Measurements from ENCODE around the gene ABHD1. TPM values are rescaled to one million over a fixed set of nuclear protein-coding genes. Genes with fewer than 3 reads are reported as not detected.

ABHD1 gene
- total RNA-seq, 1 experiment from 2014 or later: 0.18 TPM

DNA sequence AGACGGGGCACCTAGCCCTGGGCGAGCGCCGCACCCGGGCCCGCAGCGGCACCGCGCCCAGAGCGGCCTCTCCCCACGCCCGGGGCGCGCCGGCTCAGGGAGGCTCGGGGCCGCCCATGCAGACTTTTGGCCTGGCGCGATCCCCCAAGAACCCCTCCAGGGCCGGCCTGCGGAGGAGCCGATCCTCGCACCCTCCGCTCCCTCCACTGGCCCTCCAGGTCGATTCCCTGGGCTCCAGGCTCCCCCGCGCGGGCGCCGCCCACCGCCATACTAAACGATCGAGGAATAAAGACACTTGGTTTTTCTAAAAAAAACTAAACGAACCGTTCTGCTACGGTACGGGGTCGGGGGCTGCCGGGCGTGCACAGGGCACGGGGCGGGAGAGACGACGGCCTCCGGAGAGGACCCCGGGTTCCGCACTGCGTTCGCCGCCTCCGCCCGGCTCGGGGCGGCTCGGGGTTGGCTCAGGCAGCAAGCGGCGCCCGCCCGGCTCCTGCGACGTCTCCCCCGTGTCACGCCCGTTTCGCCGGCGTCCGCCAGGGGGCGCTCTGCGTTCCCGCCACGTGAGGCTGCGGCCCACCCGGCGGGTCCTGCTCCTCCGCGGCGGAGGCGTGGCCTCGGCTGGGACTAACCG, 37.4 kb upstream of the ABHD1 start:
- H3K27ac Mint-ChIP-seq (ENCODE audit: unreplicated experiment): peak overlapping the region; percentile 66
- TF ChIP-seq, protein P1, sequence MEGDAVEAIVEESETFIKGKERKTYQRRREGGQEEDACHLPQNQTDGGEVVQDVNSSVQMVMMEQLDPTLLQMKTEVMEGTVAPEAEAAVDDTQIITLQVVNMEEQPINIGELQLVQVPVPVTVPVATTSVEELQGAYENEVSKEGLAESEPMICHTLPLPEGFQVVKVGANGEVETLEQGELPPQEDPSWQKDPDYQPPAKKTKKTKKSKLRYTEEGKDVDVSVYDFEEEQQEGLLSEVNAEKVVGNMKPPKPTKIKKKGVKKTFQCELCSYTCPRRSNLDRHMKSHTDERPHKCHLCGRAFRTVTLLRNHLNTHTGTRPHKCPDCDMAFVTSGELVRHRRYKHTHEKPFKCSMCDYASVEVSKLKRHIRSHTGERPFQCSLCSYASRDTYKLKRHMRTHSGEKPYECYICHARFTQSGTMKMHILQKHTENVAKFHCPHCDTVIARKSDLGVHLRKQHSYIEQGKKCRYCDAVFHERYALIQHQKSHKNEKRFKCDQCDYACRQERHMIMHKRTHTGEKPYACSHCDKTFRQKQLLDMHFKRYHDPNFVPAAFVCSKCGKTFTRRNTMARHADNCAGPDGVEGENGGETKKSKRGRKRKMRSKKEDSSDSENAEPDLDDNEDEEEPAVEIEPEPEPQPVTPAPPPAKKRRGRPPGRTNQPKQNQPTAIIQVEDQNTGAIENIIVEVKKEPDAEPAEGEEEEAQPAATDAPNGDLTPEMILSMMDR (IDR thresholded peaks at IDR 0.05; ENCODE audit: insufficient read depth in 1 of 2, low read depth in 1 of 2, low read length in 1 of 2, severe bottlenecking in 1 of 2, unreplicated experiment in 1 of 2): peak; percentile 74 to 88
- Histone ChIP-seq H3K9me3 (no peaks in the 10 kb centered on the region), H3K4me1 (peaks cover 7% of the 10 kb centered on the region), H3K4me3 (ENCODE audit: low read depth, low read length) (peak overlapping the region; percentile 86), H3K36me3 (ENCODE audit: control insufficient read depth, insufficient read depth, low read length) (no peaks in the 10 kb centered on the region), H3K27me3 (replicated peaks; ENCODE audit: control insufficient read depth, insufficient read depth, low read length) (no peaks in the 10 kb centered on the region)
- no peaks in the 10 kb centered on the region for H3K27me3 Mint-ChIP-seq (ENCODE audit: insufficient read depth, unreplicated experiment)
- peaks cover 3% of the 10 kb centered on the region for H3K36me3 Mint-ChIP-seq (ENCODE audit: insufficient read depth, unreplicated experiment)
- ChIA-PET CTCF (interaction anchor here (0.8 to 2.5 kb wide), 8 partner anchors 11 to 206 kb away, joined by 3 to 11 read pairs (median 4); partner anchors contain the start of genes ABHD1 and AGBL5), POLR2A (interaction anchor here (1.0 to 1.3 kb wide), 2 partner anchors 15 to 131 kb away, joined by 3 to 5 read pairs; partner anchors contain the start of genes CAD and OST4)
- peak overlapping the region; percentile 89 for H3K4me3 Mint-ChIP-seq (ENCODE audit: unreplicated experiment)
- intact Hi-C loops (cut with micrococcal nuclease; ENCODE audit: unreplicated experiment): loop anchor here (1.0 kb wide), 2 partner anchors 15 to 36 kb away; partner anchors contain the start of gene OST4
- peaks cover 14% of the 10 kb centered on the region for H3K4me1 Mint-ChIP-seq (ENCODE audit: low read depth, unreplicated experiment)
- H3K9me3 Mint-ChIP-seq (ENCODE audit: unreplicated experiment): no peaks in the 10 kb centered on the region
- no TSS peak for BruUV-seq (replicated peaks)
- DNase-seq: peak; percentile 94 to 99

DNA sequence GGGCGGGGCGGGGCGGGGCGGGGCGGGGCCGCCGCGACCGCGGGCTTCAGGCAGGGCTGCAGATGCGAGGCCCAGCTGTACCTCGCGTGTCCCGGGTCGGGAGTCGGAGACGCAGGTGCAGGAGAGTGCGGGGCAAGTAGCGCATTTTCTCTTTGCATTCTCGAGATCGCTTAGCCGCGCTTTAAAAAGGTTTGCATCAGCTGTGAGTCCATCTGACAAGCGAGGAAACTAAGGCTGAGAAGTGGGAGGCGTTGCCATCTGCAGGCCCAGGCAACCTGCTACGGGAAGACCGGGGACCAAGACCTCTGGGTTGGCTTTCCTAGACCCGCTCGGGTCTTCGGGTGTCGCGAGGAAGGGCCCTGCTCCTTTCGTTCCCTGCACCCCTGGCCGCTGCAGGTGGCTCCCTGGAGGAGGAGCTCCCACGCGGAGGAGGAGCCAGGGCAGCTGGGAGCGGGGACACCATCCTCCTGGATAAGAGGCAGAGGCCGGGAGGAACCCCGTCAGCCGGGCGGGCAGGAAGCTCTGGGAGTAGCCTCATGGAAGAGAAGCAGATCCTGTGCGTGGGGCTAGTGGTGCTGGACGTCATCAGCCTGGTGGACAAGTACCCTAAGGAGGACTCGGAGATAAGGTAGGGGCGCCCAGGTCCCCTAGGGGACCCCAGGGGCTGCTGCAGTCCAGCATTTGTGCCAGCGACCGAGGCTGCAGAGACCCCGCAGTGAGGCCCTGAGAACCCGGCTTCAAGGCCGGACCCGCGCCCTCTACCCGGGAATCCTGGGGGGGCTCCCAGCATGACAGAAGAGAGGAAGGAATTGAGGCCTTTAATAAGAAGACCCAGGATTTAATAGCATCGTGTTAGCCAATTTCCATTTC, 36.7 kb upstream of the ABHD1 start, which contains the start of gene KHK:
KHK (plus strand) TSS at position 49 of the 870 bp plus-strand sequence; CDS start at position 537, 488 bp downstream.
- H3K9me3 Mint-ChIP-seq (ENCODE audit: unreplicated experiment): no peaks in the 10 kb centered on the region
- H3K4me1 ChIP-seq: peaks cover under 1% of the 10 kb centered on the region; the same call in 1 of the 2 replicates
- no peaks in the 10 kb centered on the region for H3K36me3 Mint-ChIP-seq (ENCODE audit: insufficient read depth, unreplicated experiment)
- intact Hi-C loops (cut with micrococcal nuclease; ENCODE audit: unreplicated experiment): loop anchor here (1.0 kb wide), 2 partner anchors 16 to 37 kb away; partner anchors contain the start of gene OST4
- H3K36me3 ChIP-seq (ENCODE audit: control insufficient read depth, insufficient read depth, low read length): no peaks in the 10 kb centered on the region
- no peaks in the 10 kb centered on the region for H3K9me3 ChIP-seq
- BruUV-seq (replicated peaks): TSS peak; percentile 35
- peak within 1 kb of the TSS; percentile 86 for H3K4me3 ChIP-seq (ENCODE audit: low read depth, low read length)
- peak within 1 kb of the TSS; percentile 89 for H3K4me3 Mint-ChIP-seq (ENCODE audit: unreplicated experiment)
- H3K27ac Mint-ChIP-seq (ENCODE audit: unreplicated experiment): peak within 1 kb of the TSS; percentile 66
- H3K4me1 Mint-ChIP-seq (ENCODE audit: low read depth, unreplicated experiment): peaks cover 12% of the 10 kb centered on the region
- TF ChIP-seq, protein P1 (IDR thresholded peaks at IDR 0.05; ENCODE audit: insufficient read depth in 1 of 2, low read depth in 1 of 2, low read length in 1 of 2, severe bottlenecking in 1 of 2, unreplicated experiment in 1 of 2): no peak
- POLR2A ChIA-PET: interaction anchor here (0.5 to 1.3 kb wide), 7 partner anchors 9 to 206 kb away, joined by 3 to 6 read pairs (median 4); partner anchors contain the start of genes CAD, OST4 and TMEM214
- H3K27me3 ChIP-seq (replicated peaks; ENCODE audit: control insufficient read depth, insufficient read depth, low read length): no peaks in the 10 kb centered on the region
- CTCF ChIA-PET: interaction anchor here (0.6 to 2.5 kb wide), 13 partner anchors 10 to 240 kb away, joined by 3 to 11 read pairs (median 5); partner anchors contain the start of genes ABHD1, AGBL5 and OST4
- peak; percentile 75 to 76 for DNase-seq
- no peaks in the 10 kb centered on the region for H3K27me3 Mint-ChIP-seq (ENCODE audit: insufficient read depth, unreplicated experiment)

Data from Caco-2 (cell line).